SK-N-SH (cell line): ENCODE measurements around the gene SMPD4.
"Not testable (repeated sequence)": the region's sequence is repeated elsewhere in the genome, so short reads cannot be mapped to it uniquely, and the experiment has no call there.

Experiments
- CTCF ChIP-seq: fragments of 200-600 bp; sonication (generic); IDR thresholded peaks from 2 replicates; pipeline ENCODE4 v1.6.1; 2017; ENCODE audit warnings: antibody characterized with exemption, mild to moderate bottlenecking, moderate library complexity
- ELF1 ChIP-seq: IDR thresholded peaks from 2 replicates; pipeline ENCODE4 v1.4.0; 2012
- NFIC ChIP-seq: IDR thresholded peaks from 2 replicates; pipeline ENCODE4 v1.4.0; 2012; ENCODE audit warnings: borderline replicate concordance
- TAF1 ChIP-seq: IDR thresholded peaks from 2 replicates; pipeline ENCODE4 v1.6.1; 2012; ENCODE audit warnings: low read depth, mild to moderate bottlenecking, low read length, moderate library complexity, borderline replicate concordance

DNA sequence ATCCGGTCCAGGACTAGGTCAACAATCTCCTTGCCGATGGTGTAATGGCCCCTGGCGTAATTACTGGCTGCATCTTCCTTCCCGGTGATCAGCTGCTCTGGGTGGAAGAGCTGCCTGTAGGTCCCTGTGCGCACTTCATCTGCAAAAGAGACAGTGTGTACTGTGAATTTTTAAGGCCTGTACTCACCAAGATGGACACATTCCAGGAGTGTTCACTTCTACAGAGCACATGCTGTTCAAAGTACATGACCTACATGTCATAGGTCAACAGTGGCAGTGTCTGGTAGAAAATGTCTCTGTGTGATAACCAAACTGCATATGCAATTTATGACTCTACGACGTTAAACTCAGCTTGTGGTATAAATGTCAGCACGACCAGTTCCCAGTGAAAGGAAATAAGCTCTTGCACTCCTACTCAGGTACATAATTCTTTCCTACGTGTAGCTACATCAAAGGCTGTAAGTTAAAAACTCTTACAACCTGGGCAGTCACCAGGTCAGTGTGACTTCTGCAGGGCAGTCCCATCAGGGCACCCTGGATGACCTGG lies 13.8 kb upstream of the SMPD4 start:
- not testable (repeated sequence) for TF ChIP-seq NFIC, CTCF, ELF1, TAF1
